Measurements from ENCODE around the gene OTOP1.
"Not testable (repeated sequence)": the region's sequence is repeated elsewhere in the genome, so short reads cannot be mapped to it uniquely, and the experiment has no call there.

The OTOP1 gene

GRCh38 chr4:4225915-4226605, 669 bp downstream of the OTOP1 start:
- H3K9ac ChIP-seq: no peak overlapping the region
- H3K27me3 ChIP-seq: no peaks in the 10 kb centered on the region
- no peak overlapping the region for H3K4me2 ChIP-seq
- H3K9me3 ChIP-seq (replicated peaks in 1 of 11): peaks cover 0 to 22% (median 8%) of the 10 kb centered on the region in 11 experiments; a peak in 12 of 22 replicates
- no peak overlapping the region for H3K4me3 ChIP-seq
- no peaks in the 10 kb centered on the region for H4K20me1 ChIP-seq
- TF ChIP-seq Cebpa-rat (IDR thresholded peaks at IDR 0.05): no peak
- no peak overlapping the region for H3K27ac ChIP-seq
- no peaks in the 10 kb centered on the region for H3K4me1 ChIP-seq
- H3K36me3 ChIP-seq: no peaks in the 10 kb centered on the region

DNA sequence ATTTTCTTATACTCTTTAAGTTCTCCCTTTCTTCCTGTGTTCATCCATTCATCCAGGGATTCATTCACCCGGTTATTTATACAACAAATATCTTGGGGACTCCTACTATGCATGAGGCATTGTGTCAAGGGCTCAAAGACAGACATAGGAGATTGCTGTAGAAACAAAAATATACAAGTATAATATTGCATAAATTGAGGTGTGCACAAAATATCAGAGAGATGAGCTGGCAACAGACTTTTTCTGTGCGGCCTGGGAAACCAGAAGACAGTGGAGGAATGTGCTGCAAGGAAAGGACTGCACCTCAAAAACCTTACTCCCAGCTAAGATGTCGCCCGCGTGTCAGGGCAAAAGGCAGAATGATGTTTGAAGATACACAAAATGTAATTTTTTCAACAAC, 9.6 kb downstream of the OTOP1 start:
- no peak overlapping the region for H3K27ac ChIP-seq
- H3K9me3 ChIP-seq (replicated peaks in 1 of 11): no peaks in the 10 kb centered on the region
- H3K36me3 ChIP-seq: no peaks in the 10 kb centered on the region
- no peak overlapping the region for H3K9ac ChIP-seq
- H4K20me1 ChIP-seq: no peaks in the 10 kb centered on the region
- no peak overlapping the region for H3K4me2 ChIP-seq
- H3K27me3 ChIP-seq: no peaks in the 10 kb centered on the region
- H3K4me1 ChIP-seq: no peaks in the 10 kb centered on the region
- no peak overlapping the region for H3K4me3 ChIP-seq
- no peak for TF ChIP-seq Cebpa-rat (IDR thresholded peaks at IDR 0.05)

DNA sequence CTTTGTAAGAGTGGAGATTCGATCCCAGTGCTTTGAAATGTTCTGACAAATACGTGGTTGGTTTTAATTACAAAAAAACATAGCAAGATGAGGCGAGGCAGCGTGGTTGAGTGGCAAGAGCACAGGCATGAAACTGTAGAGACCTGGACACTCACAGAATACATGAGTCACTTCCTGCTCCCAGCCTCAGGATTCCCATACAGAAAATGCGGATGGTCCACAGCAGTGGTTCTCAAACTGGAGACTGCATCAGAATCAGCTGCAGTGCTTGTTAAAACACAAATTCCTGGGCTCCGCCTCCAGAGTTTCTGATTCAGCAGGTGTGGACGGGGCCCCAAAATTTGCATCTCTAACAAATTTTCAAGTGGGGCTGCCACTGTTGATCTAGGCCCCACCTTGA, 10.1 kb downstream of the OTOP1 start:
- H3K4me3 ChIP-seq: no peak overlapping the region
- no peaks in the 10 kb centered on the region for H3K4me1 ChIP-seq
- no peaks in the 10 kb centered on the region for H3K36me3 ChIP-seq
- no peak overlapping the region for H3K4me2 ChIP-seq
- TF ChIP-seq Cebpa-rat (IDR thresholded peaks at IDR 0.05): no peak
- H3K27ac ChIP-seq: no peak overlapping the region
- no peaks in the 10 kb centered on the region for H4K20me1 ChIP-seq
- no peaks in the 10 kb centered on the region for H3K27me3 ChIP-seq
- H3K9me3 ChIP-seq (replicated peaks in 1 of 11): no peaks in the 10 kb centered on the region
- H3K9ac ChIP-seq: no peak overlapping the region

- H3K36me3 ChIP-seq; H3K9ac ChIP-seq; H3K4me2 ChIP-seq; H3K4me3 ChIP-seq; H3K27ac ChIP-seq; H3K9me3 ChIP-seq (replicated peaks in 1 of 11); H3K27me3 ChIP-seq; H4K20me1 ChIP-seq; H3K4me1 ChIP-seq: not testable (repeated sequence)
Observed at GRCh38 chr4:4213674-4214073, 13.1 kb downstream of the OTOP1 start.

DNA sequence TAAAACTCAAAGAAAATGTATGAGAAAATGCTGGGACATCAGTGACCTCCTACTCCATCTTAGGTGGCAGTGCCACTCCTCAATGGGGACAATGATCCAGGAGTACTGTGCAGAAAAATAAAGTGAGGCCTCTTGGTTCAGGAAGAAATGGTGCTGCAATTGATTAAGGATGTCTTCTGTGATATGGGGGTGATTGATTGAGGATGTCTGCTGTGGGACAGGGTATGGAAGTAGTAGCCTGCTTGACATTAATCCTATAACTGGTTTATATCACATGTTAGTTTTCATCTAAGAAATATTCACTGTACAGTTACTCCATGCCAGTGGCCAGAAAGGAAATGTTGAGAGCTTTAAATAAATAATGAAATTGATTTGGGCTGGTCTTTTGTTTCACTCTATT, 20.5 kb downstream of the OTOP1 start:
- Histone ChIP-seq H3K4me2 (no peak overlapping the region), H3K4me3 (no peak overlapping the region), H3K4me1 (no peaks in the 10 kb centered on the region), H3K9ac (no peak overlapping the region), H3K27ac (no peak overlapping the region), H3K36me3 (no peaks in the 10 kb centered on the region), H3K9me3 (replicated peaks in 1 of 11) (peaks cover 0 to 7% (median 0%) of the 10 kb centered on the region in 11 experiments; a peak in 2 of 22 replicates), H3K27me3 (no peaks in the 10 kb centered on the region), H4K20me1 (no peaks in the 10 kb centered on the region)
- no peak for TF ChIP-seq Cebpa-rat (IDR thresholded peaks at IDR 0.05)

GRCh38 chr4:4204401-4204745, 22.4 kb downstream of the OTOP1 start:
- Histone ChIP-seq H3K27me3 (no peaks in the 10 kb centered on the region), H3K9ac (no peak overlapping the region)

GRCh38 chr4:4203688-4204400, 22.9 kb downstream of the OTOP1 start:
- TF ChIP-seq Cebpa-rat (IDR thresholded peaks at IDR 0.05): no peak
- Histone ChIP-seq H3K36me3 (no peaks in the 10 kb centered on the region), H3K4me3 (no peak overlapping the region), H3K27me3 (no peaks in the 10 kb centered on the region), H4K20me1 (no peaks in the 10 kb centered on the region), H3K9ac (no peak overlapping the region), H3K9me3 (replicated peaks in 1 of 11) (peaks cover 0 to 7% (median 0%) of the 10 kb centered on the region in 11 experiments; a peak in 2 of 22 replicates), H3K4me1 (no peaks in the 10 kb centered on the region), H3K4me2 (no peak overlapping the region), H3K27ac (no peak overlapping the region)

More at GRCh38 chr4:4204401-4204745, 22.4 kb downstream of the OTOP1 start:
- H4K20me1 ChIP-seq: no peaks in the 10 kb centered on the region
- H3K27ac ChIP-seq: no peak overlapping the region
- H3K36me3 ChIP-seq: no peaks in the 10 kb centered on the region
- H3K9me3 ChIP-seq (replicated peaks in 1 of 11): peaks cover 0 to 7% (median 0%) of the 10 kb centered on the region in 11 experiments; a peak in 2 of 22 replicates
- H3K4me3 ChIP-seq: no peak overlapping the region
- no peak for TF ChIP-seq Cebpa-rat (IDR thresholded peaks at IDR 0.05)
- H3K4me2 ChIP-seq: no peak overlapping the region
- no peaks in the 10 kb centered on the region for H3K4me1 ChIP-seq

GRCh38 chr4:4202510-4202909, 24.2 kb downstream of the OTOP1 start:
- Histone ChIP-seq H3K27ac (no peak overlapping the region), H3K36me3 (no peaks in the 10 kb centered on the region), H3K9me3 (replicated peaks in 1 of 11) (peaks cover 0 to 7% (median 0%) of the 10 kb centered on the region in 11 experiments; a peak in 2 of 22 replicates), H4K20me1 (no peaks in the 10 kb centered on the region), H3K9ac (no peak overlapping the region), H3K27me3 (no peaks in the 10 kb centered on the region), H3K4me3 (no peak overlapping the region), H3K4me2 (no peak overlapping the region), H3K4me1 (no peaks in the 10 kb centered on the region)
- no peak for TF ChIP-seq Cebpa-rat (IDR thresholded peaks at IDR 0.05)

DNA sequence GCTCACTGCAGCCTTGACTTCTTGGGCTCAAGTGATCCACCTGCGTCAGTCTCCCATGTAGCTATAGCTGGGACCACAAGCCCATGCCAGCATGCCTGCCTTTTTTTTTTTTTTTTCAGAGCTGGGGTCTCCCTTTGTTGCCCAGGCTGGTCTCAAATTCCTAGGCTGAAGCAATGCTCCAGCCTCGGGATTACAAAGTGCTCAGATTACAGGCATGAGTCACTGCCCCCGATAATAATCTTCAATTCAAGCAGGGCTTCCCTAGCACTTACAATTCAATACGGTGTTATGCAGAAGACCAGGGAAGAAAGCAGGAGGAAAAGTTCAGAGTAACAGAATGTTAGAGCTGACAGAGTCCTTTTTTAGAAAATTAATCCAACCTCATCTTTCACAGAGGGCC, 26.1 kb downstream of the OTOP1 start:
- Histone ChIP-seq H3K9ac (no peak overlapping the region), H3K27ac (no peak overlapping the region), H3K27me3 (no peaks in the 10 kb centered on the region), H4K20me1 (no peaks in the 10 kb centered on the region), H3K4me2 (no peak overlapping the region), H3K36me3 (no peaks in the 10 kb centered on the region), H3K9me3 (replicated peaks in 1 of 11) (0 out of 22 replicates have a peak, but pooled peaks cover 0 to 5% (median 0%) of the 10 kb centered on the region in 11 experiments), H3K4me3 (no peak overlapping the region), H3K4me1 (no peaks in the 10 kb centered on the region)
- TF ChIP-seq Cebpa-rat (IDR thresholded peaks at IDR 0.05): no peak

GRCh38 chr4:4195354-4195753, 31.4 kb downstream of the OTOP1 start:
- no peak overlapping the region for H3K27ac ChIP-seq
- H3K36me3 ChIP-seq: no peaks in the 10 kb centered on the region
- H3K4me1 ChIP-seq: peaks cover 0 to 10% (median 3%) of the 10 kb centered on the region in 10 experiments; a peak in 6 of 20 replicates
- H3K27me3 ChIP-seq: no peaks in the 10 kb centered on the region
- H3K9ac ChIP-seq: no peak overlapping the region
- H3K9me3 ChIP-seq (replicated peaks in 1 of 11): peaks cover 0 to 8% (median 0%) of the 10 kb centered on the region in 11 experiments; a peak in 1 of 22 replicates
- no peak overlapping the region for H3K4me3 ChIP-seq
- no peak overlapping the region for H3K4me2 ChIP-seq
- no peak for TF ChIP-seq Cebpa-rat (IDR thresholded peaks at IDR 0.05)
- no peaks in the 10 kb centered on the region for H4K20me1 ChIP-seq

GRCh38 chr4:4188557-4188956, 38.2 kb downstream of the OTOP1 start:
- H3K9ac ChIP-seq, H3K36me3 ChIP-seq, H3K27ac ChIP-seq: not testable (repeated sequence)

More at GRCh38 chr4:4188557-4188956, 38.2 kb downstream of the OTOP1 start:
- H3K27me3 ChIP-seq; H4K20me1 ChIP-seq; H3K9me3 ChIP-seq (replicated peaks in 1 of 11); H3K4me1 ChIP-seq; H3K4me3 ChIP-seq; H3K4me2 ChIP-seq: not testable (repeated sequence)

Measured in BLaER1 treated with 17β-estradiol and CSF1 and Interleukin-3, amounts not matched to agents 10 nM and 100 nM (cell line).